NCI-H446 treated with DMSO at 0.1 percent for 48 hours (cell line): Measurements from ENCODE around the gene UGT8.
A peak's percentile ranks its signal among the peaks of the same experiment; 100 is the strongest.
"Not testable (repeated sequence)": the region's sequence is repeated elsewhere in the genome, so short reads cannot be mapped to it uniquely, and the experiment has no call there.

Source experiments
- DNase-seq: peaks from one replicate; lab custom pipeline; 2025; lab: John Stamatoyannopoulos, UW

Gene UGT8

DNA sequence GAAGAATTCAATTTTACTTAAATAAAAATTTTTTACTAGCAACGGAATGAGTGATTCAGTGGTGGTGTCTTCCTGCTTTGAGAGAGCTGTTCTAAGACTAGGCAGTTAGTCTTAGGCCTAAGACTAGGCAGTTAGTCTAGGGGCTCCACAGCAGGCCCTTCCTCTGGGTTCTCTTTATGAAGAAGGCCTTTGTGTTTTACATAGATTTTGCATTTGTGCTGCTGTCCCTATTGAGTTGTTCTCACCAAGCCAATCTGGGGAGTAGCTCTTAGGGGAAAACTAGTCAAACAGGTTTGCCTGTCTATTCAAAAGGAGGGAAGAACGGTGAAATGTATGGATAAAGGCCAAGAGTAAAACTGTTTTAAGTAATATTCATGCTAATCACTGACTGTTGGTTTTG is 7.6 kb downstream of the UGT8 start:
- no peak for DNase-seq

DNA sequence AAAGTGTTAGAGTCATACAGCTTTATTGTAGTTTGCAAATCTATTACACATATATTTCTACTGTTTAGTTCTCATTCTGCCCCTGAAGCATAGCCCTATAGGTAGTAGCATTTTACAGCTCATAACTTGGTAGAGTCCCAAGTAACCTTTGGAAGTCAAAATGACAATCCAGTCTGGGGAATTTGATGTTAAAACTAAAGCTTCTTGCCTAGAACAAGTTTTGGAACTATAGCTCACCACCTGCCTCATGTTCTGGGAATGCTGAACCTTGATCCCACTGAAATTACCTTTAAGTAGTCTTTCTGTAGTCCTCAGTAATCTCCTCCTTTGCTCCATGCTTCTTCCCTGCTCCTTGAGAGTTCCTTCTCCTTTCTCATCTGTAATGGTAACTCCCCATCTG is 8.4 kb downstream of the UGT8 start:
- DNase-seq: no peak

DNA sequence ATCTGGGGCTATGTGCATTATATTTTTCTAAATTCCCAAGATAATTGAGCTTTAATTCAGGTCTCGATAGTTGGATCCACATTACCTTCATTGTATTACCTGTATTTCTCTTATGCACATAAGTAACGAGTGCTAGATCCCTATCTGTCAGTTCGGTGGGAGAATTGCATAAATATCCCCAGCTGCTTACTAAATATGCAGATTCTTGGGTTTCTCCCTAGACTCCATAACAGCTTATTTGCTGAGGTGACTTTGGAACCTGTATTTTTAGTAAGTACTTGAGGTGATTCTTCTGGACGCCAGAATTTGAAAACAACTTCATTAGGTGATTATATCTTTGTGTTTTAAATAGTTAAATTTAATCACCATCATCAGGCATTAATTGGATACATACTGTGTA is 15.0 kb downstream of the UGT8 start:
- DNase-seq: no peak

GRCh38 chr4:114615435-114615834 is 16.8 kb downstream of the UGT8 start:
- DNase-seq: no peak

DNA sequence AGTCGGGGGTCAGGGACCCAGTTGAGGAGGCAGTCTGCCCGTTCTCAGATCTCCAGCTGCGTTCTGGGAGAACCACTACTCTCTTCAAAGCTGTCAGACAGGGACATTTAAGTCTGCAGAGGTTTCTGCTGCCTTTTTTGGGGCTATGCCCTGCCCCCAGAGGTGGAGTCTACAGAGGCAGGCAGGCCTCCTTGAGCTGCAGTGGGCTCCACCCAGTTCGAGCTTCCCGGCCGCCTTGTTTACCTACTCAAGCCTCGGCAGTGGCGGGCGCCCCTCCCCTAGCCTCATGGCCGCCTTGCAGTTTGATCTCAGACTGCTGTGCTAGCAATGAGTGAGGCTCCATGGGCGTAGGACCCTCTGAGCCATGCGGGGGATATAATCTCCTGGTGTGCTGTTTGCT is 17.4 kb downstream of the UGT8 start:
- not testable (repeated sequence) for DNase-seq

DNA sequence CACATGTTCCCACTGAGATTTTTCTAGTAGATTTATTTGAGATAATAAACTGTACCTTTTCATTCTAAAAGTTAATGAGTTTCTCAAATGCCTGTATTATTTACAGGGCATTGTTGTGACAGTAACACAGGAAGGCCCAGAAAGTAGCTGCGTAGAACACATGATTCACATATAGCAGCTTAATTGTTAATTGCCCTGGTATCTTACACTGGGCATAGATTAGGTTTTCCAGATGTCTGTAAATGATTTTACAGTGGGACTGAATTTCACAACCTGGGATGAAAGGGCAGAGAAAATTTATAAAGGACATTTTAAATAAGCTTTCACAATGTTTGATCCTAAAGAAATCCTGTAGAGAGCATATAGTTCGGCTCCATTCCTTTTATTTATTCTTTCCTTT is 27.6 kb downstream of the UGT8 start:
- DNase-seq: no peak

- DNase-seq: no peak
Measured at GRCh38 chr4:114636192-114636935, 37.8 kb downstream of the UGT8 start.

DNA sequence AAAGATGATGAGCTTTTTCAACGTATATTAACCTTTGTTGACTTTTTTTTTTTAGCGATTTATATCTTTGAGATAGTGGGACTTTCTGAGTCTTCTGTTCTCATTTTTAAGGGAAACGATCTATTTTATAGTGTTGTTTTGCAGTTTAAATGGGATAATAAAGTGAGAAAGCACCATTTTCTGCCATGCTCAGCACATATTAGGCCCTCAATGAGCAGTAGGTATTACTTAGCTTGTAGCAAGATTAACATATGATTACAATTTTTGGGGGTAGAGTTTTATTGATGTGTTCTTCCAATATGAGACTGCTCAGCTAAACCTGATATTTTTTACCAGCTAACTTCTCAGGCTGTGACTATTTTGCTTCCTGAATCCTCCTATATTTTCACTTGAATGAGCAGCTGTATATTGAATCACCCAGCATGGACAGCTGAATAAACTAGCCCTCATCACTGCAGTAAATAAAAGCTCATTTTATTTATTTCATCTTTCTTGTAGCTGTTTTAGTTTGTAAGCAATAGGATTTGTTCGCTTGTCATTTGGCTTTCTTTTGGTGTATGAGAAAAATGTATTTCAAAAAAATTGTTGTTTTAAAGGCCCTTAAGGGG is 43.7 kb downstream of the UGT8 start:
- DNase-seq: no peak

GRCh38 chr4:114649908-114650307 is 51.3 kb downstream of the UGT8 start:
- DNase-seq: no peak

GRCh38 chr4:114653675-114654074 is 55.1 kb downstream of the UGT8 start:
- DNase-seq: no peak

- no peak for DNase-seq
Measured at GRCh38 chr4:114654592-114654991, 56.0 kb downstream of the UGT8 start.

GRCh38 chr4:114658179-114658578 is 59.6 kb downstream of the UGT8 start:
- no peak for DNase-seq

DNA sequence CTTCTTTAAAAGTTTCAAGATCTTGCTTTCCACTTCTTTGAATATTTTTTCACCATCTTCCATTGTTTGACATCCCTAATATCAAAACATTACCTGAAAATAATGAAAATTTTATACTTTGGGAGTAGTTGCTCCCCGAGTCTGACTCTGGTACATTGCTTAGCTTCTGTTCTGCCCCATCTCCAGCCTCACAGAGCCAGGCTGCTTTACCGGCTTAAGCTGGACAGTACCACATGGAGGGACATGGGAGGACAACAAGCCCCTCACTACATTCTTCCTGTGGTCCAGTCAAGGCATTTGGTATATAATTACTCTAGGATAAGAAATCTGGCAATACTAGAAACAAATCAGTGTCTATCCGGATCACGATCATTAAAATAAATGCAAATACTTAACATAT is 60.2 kb downstream of the UGT8 start:
- DNase-seq: no peak

- peak; percentile 35 for DNase-seq
Measured at GRCh38 chr4:114659386-114660008, 60.9 kb downstream of the UGT8 start.

- no peak for DNase-seq
Measured at GRCh38 chr4:114663083-114663482, 64.5 kb downstream of the UGT8 start.

DNA sequence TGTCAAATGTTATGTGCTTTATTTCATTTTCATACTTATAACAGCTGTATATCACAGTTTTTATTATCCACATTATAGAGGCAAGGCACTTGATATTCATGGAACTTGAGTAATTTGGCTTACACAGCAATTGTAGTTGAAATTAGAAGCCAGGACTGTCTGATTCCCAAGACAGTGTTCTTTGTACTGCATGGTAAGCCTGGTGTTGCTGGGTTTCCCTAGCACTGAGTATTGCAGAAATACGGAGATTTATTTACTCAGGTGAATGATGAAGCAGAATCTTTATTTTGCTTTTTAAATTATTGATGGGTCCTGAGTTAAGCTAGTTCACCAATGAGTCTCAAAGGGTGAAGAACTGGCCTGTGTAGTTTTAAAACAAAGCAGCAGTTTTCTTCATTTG is 70.0 kb downstream of the UGT8 start:
- no peak for DNase-seq

DNA sequence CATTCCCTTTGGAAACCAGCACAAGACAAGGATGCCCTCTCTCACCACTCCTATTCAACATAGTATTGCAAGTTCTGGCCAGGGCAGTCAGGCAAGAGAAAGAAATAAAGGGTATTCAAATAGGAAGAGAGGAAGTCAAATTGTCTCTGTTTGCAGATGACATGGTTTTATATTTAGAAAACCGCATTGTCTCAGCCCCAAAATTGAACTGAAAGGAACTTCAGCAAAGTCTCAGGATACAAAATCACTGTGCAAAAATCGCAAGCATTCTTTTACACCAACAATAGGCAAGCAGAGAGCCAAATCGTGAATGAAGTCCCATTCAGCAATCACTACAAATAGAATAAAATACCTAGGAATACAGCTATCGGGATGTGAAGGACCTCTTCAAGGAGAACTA is 72.1 kb downstream of the UGT8 start:
- not testable (repeated sequence) for DNase-seq

DNA sequence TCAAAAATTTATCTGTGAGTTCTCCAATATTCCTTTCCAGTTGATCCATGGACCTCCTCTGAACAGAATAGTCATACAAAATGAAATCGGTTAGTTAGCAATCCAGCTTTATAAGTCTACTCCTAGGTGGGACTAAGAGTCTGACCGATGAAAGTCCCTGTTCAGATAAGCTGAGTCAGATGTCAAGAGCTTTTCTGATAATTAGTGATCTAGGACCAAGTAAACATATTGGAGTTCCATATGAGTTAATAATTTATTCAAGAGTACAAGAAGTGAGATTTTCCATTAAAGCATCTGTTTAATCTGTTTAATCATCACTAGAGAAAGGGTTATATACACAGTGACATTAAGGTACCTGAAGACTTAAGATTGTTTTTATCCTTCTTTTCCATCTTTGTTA is 74.7 kb downstream of the UGT8 start:
- no peak for DNase-seq

GRCh38 chr4:114674080-114674479 is 75.5 kb downstream of the UGT8 start:
- no peak for DNase-seq

DNA sequence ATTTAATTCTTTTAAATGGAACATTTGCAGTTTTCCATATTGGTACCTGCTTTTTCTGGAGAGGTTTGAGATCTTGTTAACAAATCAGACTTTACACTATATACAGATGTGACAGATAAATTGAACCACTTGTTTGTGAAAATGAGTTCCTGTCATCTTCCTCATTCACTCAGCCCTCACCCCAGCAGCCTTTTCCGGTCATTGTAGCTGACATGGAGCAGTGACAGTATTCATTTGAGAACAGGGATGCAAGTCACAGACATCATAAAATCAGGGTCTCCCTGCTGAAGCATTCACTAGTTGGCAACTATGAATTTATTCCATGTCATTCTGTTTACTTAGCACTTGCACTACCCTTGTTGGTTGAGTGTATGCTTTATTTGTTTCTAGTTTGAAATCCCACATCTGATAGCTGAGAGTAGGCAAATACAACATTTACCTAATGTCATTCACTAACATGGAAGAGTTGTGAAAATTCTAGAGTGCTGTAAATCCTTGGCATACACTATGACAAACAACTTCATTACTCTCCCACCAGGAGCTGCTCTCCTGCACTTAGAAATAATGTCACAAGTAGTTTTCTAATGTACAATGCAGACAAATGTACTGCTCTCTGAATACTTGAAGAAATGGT is 78.9 kb downstream of the UGT8 start:
- no peak for DNase-seq

- DNase-seq: no peak
Measured at GRCh38 chr4:114684462-114684861, 85.9 kb downstream of the UGT8 start.

GRCh38 chr4:114688059-114688458 is 89.5 kb downstream of the UGT8 start:
- no peak for DNase-seq

DNA sequence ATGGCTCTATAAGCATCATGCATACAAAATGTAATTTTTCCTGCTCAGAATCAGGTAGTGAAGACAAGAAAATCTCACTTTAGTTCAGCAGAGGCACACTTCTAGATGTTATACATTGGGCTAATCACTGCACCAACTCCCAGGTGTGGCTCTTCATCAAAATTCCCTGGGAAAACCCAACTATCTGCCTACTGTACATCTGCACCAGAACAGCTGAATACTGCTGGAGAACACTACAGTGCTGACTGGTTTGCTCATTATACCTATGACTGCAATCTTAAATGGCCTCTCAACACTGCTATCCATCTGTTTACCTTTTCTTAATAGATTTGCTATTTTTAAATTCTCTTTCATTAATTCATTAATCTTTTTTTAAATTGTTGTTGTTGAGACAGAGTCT is 92.0 kb downstream of the UGT8 start:
- no peak for DNase-seq
